ENCODE results near the gene FGF11.

Gene FGF11
- 0 to 0.55 (median 0.03) reads per million in 17 experiments for total RNA-seq

DNA sequence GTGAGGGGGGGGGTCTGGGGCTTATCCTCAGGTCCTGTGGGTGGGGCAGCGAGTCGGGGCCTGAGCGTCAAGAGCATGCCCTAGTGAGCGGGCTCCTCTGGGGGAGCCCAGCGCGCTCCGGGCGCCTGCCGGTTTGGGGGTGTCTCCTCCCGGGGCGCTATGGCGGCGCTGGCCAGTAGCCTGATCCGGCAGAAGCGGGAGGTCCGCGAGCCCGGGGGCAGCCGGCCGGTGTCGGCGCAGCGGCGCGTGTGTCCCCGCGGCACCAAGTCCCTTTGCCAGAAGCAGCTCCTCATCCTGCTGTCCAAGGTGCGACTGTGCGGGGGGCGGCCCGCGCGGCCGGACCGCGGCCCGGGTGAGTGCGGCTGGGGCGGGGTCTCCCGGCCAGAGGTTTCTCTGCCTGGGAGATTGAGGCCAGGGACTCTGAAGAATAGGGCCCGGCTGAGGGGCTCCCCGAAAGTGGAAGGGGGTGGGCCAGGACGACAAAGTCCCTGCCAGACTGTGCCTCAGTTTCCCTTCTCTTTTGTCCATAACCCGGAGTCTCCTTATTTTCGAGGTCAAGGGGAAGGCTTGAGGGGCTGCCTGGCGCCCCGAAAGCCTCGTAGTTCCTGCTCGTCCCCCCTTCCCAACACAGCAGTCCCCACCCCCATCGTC lies at the start of gene FGF11:
FGF11 (plus strand) TSS at position 51 of the 651 bp plus-strand sequence; CDS start at position 160, 109 bp downstream.
- peak in 1 of 4 experiments; percentile 24 for DNase-seq

DNA sequence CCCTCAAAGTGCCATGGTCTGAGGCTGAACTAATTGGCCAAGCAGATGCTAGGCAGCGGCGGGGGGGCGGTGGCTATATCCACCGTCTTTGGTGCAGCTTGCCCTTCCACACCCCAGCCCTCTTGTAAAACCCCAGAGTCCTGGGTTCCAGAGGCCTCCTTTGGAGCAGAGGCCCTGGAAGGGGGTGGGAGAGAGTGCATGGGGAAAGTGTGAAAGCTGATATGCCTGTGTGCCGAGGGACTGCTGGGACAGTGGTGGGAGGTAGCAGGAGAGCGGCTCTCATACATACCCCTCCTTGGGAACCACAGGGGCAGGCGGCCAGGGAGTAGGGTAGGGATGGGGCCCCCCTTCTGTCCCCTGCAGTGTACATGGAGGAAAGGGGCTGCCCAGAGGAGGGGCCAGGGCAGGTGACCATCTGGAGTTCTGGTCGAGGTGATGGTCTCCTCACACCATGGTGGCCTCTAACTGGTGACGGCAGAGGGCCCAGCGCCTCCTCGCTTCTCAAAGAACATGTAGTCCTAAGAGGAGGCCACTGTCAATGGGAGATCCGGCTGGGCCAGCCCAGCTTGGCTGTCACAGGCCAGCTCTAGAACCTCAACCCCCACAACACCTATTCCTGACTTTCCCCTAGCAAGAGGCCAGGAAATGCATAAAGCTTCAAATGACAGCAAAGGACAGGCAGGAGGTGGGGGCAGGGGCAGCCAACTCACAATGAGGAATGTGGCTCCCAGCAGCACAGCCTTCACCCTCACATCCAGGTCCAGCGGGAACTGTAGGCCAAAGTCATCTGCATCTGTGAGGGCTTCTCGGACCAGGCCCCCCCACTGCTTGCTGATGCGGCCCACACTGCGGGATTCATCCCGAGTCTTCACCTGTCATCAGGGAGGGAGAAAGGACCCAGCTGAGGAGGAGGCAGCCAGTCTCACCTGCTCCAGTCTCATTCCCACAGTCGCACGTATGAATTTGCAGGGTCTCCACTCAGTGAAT lies 49.1 kb upstream of the FGF11 start:
- no peak for DNase-seq

DNA sequence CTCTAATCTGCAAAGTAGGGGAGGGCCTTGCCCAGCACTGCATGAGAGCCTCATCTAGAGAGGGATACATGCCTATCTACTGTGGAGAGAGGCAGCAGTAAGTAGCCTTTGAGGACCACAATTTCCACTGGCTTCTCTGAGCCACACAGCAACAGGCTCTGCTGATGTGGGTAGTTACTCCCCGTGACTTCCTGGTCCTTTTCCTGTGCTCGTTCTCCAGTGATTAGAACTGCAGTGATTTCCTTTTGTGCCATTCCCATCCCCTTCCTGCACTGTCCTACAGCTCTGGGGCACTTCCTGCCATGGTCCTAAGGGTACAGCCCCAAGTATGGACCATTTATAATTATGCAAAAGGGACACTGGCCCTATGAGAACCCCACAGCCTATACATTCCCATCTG lies 48.0 kb upstream of the FGF11 start:
- no peak for DNase-seq

- no peak for DNase-seq
Measured at GRCh38 chr17:7392696-7393612, 46.4 kb upstream of the FGF11 start.

- DNase-seq = peak in 2 of 4 experiments; percentile 14 to 31
Measured at GRCh38 chr17:7393613-7394451, 45.5 kb upstream of the FGF11 start.

- DNase-seq = peak; percentile 85 to 95 (median 93)
Measured at GRCh38 chr17:7394452-7395191, 44.7 kb upstream of the FGF11 start, which contains the start of gene PLSCR3. Gene PLSCR3 (minus strand): TSS chr17:7394525. CDS start chr17:7394110, 415 bp downstream.

GRCh38 chr17:7396147-7396546 lies 43.2 kb upstream of the FGF11 start:
- no peak for DNase-seq

DNA sequence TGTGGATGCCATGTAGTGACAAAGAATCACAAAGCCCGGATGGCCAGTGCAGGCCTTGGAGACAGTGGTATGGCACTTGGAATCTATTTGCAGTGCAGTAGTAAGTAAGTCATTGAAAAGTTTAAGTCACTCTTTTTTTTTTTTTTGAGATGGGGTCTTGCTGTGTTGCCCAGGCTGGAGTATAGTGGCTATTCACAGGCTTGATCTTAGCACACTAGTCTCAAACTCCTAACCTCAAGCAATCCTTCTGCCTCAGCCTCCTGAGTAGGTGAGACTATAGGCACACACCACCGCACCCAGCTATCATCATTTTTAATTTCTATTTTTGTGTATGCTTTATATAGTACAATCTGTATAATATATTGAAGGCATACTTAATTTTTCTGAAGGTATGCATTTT lies 40.7 kb upstream of the FGF11 start:
- no peak for DNase-seq

GRCh38 chr17:7403043-7403726 lies 36.1 kb upstream of the FGF11 start:
- peak in 2 of 4 experiments; percentile 11 to 33 for DNase-seq

DNA sequence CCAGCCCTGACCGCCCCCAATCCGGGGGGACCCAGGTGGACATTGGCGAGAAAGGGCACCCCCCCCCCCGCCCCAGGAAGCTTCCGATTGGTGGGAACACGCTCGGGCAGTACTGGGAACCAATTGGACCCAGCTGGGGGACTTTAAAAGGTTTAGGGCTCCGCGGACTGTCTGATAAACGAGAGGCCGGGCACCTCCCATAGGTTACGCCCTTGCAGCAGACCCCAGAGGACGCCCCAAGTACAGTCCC lies 35.7 kb upstream of the FGF11 start:
- DNase-seq = no peak

- peak; percentile 99 for DNase-seq
Measured at GRCh38 chr17:7403977-7404736, 35.2 kb upstream of the FGF11 start, which contains the start of gene TMEM256. Gene TMEM256 (minus strand): TSS chr17:7404097. CDS start chr17:7404084, 13 bp downstream.

- peak in 3 of 4 experiments; percentile 8 to 64 (median 14) for DNase-seq
Measured at GRCh38 chr17:7404737-7405349, 34.5 kb upstream of the FGF11 start.

DNA sequence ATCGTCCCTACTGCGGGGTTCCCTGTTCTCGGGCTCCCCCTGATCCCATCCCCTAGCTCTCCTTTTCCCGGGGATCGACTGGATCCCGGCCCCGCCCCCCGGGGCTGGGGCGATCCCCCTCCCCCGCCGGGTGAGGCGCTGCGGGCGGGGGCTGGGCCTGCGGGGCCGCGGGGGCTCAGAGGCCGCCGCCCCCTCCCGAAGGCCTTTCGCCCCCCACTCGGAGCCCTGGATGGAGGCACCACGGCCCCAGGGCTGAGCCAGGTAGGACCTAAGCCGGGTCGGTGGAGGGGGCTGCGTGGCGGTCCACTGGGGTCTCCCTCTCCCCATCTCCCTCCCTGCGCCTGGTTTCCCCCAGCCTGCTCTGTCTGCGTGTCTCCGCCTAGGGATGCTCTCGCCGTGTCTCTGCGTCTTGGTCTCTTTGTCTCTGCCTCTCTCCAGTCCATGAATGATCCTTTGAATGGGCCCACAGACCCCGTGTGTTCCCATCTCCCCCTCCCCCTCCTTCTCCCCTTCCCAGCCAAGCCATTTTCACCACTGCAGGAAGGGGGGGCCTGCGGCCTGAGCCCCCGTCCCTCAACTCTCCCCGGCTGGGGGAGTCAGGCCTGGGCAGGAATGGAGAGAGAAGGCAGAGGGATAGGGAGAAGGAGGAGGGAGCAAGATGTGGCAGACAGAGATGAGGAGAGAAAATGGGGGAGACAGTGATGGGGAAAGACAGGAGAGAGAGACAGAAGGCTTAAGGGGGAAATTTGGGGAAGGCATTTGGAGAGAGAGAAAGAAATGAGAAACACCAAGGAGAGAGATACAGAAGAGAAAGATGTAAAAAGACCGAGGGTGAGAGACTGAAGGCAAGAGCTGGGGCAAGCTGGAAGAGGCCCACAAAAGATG lies 33.7 kb upstream of the FGF11 start:
- no peak for DNase-seq

- no peak for DNase-seq
Measured at GRCh38 chr17:7406235-7406825, 33.0 kb upstream of the FGF11 start.

DNA sequence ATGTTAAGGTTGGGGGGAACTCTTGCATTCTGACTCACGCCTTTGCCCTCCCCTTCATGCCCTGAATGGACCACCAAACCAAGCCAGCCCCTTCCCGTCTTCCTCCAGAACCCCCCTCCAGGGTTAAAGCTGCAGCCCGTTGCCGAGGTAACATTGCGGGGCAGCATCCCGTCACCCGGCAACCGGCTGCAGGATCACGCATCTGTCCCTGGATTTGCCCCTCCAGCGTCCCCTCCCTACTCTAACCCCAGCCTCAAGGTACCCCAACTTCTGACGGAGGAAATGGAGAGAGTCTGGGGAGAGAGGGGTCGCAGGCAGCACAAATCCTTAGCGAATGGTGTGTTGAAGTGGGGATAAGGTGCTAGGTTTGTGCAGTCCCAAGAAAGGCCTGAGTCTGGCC lies 32.2 kb upstream of the FGF11 start:
- DNase-seq = no peak

DNA sequence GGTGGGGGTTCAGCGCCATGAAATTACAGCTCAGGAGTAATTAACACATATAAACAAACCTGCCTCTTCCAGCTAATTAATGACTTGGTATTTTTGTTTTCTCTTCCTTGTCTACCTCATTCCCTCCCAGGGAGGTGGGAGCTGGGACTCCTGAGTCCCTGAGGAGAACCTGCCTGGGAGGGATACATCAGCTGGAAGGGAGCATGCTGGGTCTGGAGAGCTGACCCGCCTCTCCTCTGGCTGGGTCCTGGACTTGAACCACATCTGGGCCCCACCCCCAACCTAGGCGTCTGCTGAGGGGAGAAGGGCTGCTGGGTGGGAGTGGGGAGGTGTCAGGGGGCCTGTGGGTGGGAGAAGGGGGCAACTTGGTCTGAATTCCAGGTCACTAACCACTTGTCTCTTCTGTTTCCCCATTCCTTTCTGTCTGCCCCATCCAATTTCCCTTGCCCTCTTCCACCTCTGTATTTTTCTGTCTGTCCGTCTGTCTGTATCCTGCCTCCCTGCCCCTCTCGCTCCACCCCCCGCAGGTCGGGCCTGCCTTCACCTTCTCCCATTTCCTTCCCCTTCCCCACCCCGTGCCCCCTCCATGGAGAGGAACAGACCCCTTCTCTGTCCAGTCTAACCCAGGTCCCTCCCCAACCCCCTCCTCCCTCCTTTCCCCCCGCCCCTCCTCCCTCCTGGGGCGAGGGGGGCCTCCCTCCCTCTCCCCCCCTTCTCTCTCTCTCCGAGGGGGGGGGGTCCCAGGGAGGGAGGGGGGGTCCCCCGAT lies 31.6 kb upstream of the FGF11 start, which contains the start of gene NLGN2:
NLGN2 (plus strand) TSS at position 361 of the 767 bp plus-strand sequence. CDS start 411 bp downstream, outside the sequence.
- no peak for DNase-seq

Data from suppressor macrophage (primary cell).